ENCODE data around the gene PIK3CD.
A peak's percentile ranks its signal among the peaks of the same experiment; 100 is the strongest.

The PIK3CD gene

DNA sequence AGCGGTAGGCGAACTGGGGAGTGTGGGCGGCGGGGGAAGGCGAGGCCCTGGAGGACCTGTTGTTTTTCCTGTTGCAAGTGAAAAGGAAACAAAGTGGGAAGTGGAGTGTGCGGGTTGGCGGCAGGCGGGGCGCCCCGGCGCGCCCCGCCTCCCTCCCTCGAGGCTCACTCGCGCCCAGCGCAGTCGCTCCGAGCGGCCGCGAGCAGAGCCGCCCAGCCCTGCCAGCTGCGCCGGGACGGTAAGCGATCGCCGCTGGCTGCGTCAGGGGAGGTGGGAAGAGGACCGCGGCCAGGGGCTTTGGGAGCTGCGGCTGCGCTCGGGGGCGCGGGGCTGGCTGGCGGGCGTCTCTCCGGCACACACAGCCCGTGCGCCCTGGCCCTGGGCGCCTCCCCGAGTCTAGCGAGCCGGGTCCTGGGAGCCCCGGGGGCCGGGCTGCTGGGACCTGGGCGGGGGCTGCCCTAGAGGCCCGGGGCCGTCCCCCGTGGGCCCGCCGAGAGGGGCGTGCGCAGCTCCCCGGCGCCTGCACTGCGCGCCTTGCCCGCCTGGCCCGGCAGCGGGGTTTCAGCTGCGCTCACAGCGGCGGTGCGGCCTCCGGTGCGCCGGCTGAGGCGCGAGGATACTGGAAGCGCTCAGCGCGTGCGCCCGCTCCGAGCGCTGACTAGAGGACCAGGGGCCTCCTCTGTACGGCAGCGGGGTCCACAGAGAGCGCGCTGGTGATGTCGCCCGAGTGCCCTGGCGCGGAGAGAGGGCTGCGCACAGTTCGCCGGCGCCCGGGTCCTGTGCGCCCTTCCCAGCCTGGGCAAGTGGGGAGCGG is at the start of gene PIK3CD:
TSS of gene PIK3CD (plus strand) at position 167 of the 814 bp plus-strand sequence. CDS start 58,725 bp downstream, outside the sequence.
- no peak for DNase-seq (ENCODE audit: low read depth in 2 of 2)

DNA sequence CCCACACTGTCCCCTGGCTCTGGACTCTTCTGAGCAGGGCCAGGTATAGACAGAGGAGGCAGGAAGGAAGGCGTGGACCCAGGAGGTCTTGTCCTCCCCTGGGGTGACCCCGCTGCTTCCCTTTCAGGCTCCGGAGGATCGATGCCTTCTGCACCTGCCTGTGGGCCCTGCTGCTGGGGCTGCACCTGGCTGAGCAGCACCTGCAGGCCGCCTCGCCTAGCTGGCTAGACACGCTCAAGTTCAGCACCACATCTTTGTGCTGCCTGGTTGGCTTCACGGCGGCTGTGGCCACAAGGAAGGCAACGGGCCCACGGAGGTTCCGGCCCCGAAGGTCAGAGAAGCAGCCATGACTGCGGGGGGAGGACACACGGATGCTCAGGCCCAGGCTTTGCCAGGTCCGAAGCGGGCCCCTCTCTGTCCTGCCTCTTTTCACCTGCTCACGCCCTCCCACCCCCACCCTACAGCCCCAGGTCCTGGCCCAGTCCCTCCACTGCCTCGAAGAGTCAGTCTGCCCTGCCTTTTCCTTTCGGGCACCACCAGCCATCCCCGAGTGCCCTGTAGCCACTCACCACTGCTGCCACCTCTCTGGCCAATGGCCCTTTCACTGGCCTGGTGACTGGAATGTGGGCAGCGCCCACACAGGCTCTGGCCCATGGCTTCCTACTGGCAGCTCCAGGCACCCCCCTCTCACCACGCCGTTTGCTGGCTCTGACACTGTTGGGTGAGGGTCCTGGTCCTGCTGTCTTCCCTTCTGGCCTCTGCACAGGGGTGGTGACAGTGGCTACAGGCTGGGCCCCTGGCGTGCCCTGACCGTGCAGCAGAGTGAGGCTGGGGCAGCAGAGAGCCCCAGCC is 49.4 kb upstream of the PIK3CD start:
- no peak for DNase-seq (ENCODE audit: low read depth in 2 of 2)

DNA sequence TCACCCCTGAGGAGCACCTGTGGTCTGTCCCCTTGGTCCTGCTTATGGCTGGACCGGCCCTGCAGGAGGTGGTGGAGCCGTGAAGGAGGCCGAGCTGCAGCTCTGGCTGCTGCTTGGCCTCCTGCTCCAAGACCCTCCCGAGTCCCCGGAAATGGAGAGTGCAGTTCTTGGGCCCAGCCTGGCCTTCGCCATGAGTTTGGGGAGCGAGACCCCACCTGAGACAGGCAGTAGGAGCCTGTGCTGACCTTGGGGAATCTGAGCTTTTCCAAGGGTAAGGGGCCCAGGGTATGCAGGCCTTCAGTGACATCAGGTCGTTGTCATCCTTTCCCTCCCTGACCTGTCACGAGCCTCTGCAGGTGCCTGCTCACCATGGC is 48.8 kb upstream of the PIK3CD start:
- no peak for DNase-seq (ENCODE audit: low read depth in 2 of 2)

DNA sequence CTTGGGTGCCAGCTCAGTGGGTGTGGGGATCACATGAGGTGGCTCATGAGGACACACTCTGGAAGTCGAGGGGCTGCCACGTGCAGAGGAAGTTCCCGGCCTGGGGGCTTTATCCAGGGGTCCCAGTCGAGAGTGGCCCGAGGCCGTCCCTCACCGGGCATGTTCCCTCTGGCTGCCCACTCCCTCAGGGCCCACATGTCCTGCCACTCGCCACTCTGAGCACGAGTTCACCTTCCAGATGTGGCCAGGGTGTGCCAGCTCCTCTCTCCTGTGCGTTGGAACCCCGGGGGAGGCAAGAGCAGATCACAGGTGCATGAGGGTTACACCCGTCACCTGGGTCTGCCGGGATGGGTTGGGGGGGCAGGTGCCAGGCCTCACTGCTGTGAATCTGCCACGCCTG is 48.2 kb upstream of the PIK3CD start:
- no peak for DNase-seq (ENCODE audit: low read depth in 2 of 2)

DNA sequence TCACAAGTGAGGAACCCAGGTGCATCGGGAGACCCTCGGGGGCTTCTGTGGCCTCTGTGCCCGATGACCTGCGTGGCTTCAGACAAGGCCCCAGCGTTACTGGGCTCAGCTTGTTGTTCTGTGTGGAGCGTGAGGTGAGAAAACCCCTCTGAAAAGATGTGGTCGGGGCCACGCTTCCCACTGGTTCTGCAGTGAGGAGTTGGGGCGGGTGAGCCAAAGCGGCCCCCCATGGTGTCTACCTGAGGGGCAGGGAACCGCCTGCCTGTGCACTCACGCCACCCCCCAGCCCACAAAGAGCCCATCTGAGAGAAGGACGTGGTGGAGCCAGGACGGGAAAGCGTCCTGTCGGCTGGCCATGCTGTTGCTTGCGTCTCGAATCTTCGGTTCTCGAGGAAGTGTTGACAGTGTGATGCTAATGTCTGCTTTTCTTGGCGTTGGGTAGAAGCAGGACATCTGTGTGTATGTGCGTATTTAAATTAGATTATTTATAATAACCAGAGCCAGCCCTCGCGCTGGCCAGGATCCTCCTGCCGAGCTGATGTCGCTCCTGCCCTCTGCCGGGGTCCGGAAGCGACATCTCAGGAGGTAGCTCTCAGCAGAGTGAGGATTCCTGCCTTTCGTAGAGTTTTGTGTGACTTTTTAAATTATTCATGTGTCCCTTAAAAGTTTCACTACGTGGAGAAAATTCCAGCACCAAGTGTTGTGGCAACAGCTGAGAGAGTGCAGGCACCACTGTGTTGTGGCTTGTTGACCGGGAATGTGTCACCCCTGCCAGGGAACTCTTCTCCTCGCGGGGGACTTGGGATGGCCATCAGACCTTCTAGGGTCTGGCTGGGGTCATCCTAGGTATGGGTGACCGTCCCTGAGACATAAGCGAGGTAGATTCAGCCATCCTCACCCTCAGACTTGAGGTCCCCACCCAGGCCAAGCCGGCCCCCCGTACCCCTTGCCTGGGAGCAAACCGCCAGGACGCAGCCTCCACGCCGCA is 47.5 kb upstream of the PIK3CD start:
- DNase-seq (ENCODE audit: low read depth in 2 of 2): no peak

DNA sequence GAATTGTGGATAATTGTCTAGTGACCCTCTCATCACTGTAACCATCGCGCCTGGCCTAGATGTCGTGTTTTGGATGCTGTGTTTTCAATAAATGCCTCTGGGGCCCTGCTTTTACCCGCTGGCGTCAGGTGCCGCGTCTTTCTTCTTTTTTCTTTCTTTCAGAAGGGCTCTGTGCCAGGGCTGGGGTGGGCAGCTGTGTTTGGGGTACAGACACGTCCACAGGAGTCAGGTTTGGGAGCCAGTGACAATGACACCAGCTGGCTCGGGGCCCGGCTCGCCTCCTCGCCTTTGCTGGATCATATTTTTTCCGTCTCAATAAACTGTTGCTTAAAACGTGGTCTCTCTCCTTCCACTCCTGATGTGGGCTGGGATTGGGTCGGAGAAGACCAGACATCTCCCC is 46.7 kb upstream of the PIK3CD start:
- DNase-seq (ENCODE audit: low read depth in 2 of 2): no peak

DNA sequence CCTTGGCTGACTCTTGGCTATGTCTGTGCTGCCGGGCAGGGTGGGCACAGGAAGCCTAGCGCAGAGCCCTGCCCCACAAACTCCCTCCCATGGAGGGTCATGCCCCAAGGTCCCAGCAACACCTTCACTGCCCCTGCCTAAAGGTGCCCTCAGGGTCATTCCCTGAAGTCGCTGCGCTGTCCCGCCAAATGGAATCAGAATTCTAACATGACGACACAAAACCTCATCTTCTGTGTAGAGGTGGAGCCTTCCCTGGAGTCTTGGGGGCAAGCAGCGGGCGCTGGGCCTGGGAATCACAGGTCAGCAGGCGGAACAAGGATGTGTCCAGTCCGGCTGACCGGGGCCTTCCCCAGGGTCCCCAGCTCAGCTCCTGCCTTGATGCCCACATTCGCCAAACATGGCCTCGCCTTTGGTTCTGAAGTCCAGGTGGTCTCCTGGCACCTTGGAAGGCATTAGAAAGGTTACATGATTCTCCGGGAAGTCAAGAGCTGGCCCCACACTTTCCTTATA is 45.5 kb upstream of the PIK3CD start:
- no peak for DNase-seq (ENCODE audit: low read depth in 2 of 2)

DNA sequence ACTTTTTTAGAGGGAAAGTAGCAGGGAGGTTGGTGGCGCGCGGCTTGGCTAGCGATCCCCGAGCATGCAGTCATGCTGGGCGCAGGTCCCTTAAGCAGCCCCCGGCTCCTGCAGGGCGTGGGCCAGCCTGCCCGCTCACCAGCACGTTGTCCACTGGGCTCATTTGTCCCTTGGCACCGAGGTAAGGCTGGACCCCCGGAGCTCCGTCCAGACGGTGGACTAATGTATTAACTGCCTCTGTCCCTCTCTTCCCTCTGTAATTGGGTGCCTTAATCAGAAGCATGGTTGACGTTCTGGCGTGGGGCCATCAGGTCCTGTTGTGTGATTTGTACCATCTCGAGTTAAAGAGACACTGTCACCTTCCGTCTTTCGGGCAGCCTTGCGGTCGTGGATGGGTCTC is 45.1 kb upstream of the PIK3CD start:
- no peak for DNase-seq (ENCODE audit: low read depth in 2 of 2)

DNA sequence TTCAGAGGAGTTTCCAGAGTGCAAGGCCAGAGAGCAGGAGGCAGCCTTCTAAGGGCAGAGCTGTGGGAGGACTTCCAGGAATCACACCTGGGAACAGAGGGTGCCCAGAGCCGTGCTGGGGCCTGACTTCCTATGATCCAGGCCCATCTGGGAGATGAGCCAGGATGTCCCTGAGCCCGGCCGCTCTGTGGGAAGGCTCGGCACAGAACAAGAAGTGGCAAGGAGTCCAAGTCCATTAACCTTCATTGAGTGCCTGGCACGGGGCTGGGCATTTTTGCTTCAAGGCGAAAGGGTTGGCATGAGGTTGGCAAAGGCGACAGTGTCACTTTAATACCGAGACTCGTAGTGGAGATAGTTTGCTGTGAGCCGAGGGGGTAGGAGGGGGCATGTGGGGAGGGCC is 44.6 kb upstream of the PIK3CD start:
- DNase-seq (ENCODE audit: low read depth in 2 of 2): no peak

DNA sequence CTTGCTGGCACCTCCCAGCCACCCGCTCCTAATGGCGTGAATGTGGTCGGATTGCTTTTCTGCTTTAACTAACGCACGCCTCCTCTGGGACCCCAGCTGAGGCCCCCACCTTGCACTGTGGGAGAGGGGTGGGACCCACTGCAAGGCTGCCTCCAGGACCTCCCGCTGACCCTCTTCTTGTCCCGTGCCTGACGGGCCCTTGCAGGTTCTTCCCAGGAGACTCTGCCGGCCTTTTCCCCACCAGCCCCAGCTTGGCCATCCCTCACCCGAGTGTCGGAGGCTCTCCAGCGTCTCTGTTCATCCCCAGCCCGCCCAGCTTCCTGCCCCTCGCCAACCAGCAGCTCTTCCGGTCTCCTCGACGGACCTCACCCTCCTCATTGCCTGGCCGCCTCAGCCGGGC is 44.2 kb upstream of the PIK3CD start:
- no peak for DNase-seq (ENCODE audit: low read depth in 2 of 2)

DNA sequence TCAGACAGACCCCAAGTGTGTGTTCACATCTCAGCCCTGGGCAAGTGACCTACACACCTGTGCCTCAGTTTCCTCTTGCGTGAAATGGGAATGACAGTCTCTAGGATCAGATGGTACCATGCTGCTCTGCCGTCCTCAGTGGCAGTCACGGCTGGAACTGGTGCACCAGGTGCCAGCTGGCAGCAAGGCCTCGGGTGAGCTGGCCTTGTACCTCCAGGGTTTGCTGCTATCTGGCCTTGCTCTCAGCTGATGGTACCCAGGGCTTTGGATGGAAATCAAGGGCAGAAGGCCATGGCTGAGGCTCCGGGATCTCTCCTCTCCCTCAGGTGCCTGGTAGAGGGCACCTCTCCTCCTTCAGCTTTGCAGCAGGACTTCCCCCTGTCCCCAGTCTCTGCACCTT is 41.5 kb upstream of the PIK3CD start:
- no peak for DNase-seq (ENCODE audit: low read depth in 2 of 2)

DNA sequence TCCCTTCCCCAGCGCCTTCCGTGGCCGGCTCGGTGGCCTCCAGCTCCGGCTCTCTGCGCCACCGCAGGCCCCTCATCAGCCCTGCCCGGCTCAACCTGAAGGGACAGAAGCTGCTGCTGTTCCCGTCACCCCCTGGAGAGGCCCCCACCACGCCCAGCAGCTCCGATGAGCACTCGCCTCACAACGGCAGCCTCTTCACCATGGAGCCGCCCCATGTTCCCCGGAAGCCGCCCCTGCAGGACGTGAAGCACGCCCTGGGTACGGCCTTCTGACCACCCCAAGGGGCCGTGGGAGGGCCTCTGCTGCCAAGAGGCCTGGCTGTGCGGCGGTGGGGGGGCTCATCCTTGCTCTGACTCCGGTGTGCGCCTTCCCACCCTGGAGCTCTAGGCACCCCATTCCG is 41.0 kb upstream of the PIK3CD start:
- no peak for DNase-seq (ENCODE audit: low read depth in 2 of 2)

DNA sequence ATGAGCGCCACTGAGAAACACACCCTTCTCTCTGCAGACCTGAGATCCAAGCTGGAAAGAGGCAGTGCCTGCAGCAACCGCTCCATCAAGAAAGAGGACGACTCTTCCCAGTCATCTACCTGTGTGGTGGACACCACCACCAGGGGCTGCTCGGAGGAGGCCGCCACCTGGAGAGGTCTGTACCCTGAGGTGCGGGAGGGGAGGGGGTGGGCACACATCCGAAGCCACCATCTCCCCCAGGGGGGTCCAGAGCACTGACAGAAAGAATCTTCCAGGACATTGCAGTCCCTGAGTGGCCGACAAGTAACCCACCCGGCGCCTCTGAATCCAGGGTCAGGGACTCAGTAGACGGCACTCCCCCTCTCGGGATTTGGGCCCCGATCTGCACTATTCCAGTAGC is 39.8 kb upstream of the PIK3CD start:
- DNase-seq (ENCODE audit: low read depth in 2 of 2): no peak

DNA sequence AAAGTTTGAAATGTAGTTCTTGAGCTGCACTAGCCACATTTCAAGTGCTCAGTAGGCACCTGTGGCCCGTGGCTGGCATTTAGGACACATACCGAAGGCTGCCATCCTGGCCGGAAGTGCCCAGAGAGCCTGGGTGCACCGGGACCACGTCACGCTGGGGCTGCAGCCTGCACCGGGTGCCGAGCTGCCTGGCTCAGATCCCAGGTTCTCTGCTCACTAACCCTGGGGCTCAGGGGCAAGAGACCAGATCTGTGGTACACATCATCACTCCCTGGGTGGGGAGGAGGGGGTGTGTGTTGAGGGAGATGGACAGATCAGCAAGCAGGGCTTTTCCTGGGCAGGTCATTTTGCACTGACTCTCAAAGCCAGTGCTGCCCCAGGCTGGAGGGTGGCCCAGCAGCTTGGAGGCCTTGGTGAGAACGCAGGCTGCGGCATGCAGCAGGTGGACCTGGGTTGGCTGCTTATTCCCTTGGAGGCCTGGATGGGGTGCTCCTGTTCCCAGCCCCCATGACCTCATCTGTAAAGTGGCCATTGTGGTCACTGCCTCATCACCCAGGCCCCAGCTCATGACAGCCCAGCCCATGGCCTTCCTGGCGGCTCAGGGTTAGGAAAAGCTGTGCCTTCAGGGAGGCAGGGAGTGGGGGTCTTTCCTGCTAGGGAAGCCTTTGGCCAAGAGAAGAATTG is 39.2 kb upstream of the PIK3CD start:
- DNase-seq (ENCODE audit: low read depth in 2 of 2): no peak

DNA sequence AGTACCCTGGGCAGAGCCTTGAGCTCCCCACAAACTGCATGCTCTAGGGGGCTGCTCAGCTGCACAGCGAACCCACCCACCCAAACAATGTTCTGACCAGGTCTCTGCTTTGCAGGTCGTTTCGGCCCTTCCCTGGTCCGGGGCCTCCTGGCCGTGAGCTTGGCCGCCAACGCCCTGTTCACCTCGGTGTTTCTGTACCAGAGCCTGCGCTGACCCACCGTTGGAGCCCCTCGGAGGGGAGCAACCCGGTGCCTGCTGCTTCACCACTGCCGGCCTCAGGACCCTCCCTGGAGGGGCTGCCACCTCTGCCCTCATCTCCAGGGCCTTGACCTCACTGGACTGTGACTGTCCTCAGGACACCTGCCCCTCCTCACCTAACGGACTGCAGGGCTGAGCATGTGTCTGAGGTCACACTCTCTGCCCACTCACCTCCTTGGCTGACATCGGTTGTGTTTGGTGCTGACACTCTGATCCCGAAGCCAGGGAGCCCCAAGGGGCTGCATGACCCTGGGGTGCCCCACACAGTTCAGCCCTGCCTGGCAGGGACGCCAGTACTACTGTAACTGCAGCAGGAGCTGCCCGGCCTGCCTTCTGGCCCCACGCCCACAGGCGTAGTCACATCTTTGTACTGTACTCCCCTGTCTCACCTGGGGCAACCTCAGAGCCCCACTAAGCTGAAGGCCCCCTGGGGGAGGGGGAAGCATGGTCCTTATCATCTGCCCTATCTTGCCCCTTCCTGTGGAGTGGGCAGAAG is 38.5 kb upstream of the PIK3CD start:
- DNase-seq (ENCODE audit: low read depth in 2 of 2): no peak

DNA sequence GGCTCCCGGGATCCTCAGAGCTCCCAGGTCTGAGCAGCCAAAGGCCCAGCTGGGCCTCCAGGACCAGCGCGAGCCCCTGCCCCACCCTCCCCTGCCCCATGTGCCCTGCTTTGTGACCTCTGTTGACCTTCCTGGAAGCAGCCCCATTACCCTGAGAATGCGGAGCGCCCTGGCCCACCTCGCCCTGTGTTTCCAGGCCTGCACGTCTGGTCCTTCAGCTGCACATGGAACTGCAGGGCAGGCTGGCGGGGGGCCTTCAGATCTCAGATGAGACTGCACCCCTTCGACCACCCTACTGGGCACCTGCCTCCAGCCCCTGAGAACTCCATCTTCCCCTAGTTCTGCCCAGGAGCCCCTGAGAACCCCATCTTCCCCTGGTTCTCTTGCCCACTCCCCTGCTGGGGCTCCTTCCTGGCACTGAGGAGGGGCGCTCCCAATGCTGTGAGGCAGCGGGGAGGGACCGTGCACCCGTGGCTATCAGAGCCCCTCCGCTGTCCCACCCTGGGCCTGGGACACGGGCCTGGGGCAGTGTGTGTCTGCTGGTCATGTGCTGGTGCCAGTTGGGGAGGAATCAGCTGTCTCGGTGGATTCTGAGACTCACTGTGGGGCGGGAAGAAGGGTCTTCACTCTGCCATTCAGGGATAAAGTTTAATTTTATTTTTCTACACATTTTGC is 37.8 kb upstream of the PIK3CD start:
- no peak for DNase-seq (ENCODE audit: low read depth in 2 of 2)

DNA sequence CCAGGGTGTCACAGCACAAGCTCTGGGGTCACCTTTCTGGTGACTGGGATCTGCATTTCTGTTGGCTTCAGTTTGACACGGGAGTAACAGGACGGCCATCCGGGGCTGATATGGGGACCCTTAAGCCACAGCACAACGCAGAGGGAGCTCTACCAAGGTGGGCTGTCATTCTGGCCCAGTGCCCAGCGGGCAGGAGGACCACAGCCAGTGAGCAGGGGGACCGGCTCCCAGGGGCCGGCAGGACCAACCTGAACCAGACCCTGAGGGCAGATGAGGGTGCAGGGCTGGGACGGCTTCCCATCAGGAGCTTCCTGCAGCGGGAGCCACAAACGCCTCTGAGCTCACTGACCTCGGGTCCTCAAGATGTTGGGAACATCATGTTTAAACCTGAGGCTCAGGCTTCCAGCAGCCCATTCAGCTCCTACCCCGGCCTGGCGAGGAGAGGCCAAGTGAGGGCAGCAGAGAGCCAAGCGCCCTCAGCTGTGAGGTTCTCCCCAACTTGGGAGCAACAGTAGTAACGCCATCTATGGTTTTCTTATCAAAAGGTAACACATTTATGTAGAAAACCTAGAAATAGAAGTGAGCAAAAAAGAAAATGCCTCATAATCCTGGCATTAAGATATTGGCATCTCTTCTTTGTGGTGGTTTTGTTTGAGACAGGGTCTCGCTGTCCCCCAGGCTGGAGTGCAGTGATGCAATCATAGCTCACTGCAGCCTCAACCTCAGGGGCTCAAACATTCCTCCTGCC is 36.0 kb upstream of the PIK3CD start:
- DNase-seq (ENCODE audit: low read depth in 2 of 2): peak in 1 of 2 donors; percentile 35

DNA sequence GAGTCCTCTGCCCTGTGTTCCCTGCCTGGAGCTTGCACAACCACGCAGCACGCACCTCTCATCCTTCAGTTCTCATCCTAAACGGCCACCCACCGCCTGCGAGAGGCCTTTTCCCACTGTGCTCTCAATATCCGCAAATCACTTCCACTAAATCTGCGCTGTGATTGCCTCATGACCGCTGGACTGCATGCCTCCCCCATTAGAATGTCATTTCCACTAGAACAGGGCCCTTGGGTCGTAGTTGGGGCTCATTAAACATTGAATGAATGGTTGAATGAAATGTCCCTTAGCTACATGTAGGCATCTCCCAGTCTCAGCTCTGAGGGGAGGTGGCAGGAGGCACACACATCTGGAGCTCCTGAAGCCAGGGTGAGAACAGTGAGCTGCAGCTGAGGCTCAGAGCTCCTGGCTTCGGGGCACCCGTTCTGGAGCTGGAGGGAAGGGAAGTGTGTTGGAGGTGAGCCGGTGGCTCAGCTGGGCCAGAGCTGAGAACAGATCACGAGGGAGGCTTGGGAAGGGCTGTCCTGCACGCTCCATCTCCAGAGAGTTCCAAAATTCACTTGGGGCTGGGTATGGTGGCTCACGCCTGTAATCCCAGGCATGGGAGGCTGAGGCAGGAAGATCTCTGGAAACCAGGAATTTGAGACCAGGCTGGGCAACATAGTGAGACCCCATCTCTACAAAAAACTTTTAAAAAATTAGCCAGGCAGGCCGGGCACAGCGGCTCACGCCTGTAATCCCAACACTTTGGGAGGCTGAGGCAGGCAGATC is 32.4 kb upstream of the PIK3CD start:
- DNase-seq (ENCODE audit: low read depth in 2 of 2): no peak
